ENCODE results near the gene EXOC6. TPM values are rescaled to one million over a fixed set of nuclear protein-coding genes. Genes with fewer than 3 reads are reported as not detected.

EXOC6 gene
- total RNA-seq, 1 donor from 2014 or later, result 9.0 TPM

GRCh38 chr10:93027508-93027907, 179.2 kb downstream of the EXOC6 start:
- DNase-seq (ENCODE audit: extremely low spot score, unreplicated experiment), result no peak
- H3K9me3 Mint-ChIP-seq, result no peaks in the 10 kb centered on the region
- H3K36me3 Mint-ChIP-seq, result peaks cover 8% of the 10 kb centered on the region
- H3K4me1 Mint-ChIP-seq (ENCODE audit: unreplicated experiment), result peaks cover 4% of the 10 kb centered on the region
- TF ChIP-seq CTCF (conservative IDR thresholded peaks at IDR 0.05), result no peak
- H3K27me3 Mint-ChIP-seq, result no peaks in the 10 kb centered on the region
- H3K4me3 Mint-ChIP-seq, result no peak overlapping the region
- H3K27ac Mint-ChIP-seq, result no peak overlapping the region

- no peak overlapping the region for H3K4me3 Mint-ChIP-seq
- TF ChIP-seq CTCF (conservative IDR thresholded peaks at IDR 0.05), result no peak
- H3K36me3 Mint-ChIP-seq, result peaks cover 8% of the 10 kb centered on the region
- no peaks in the 10 kb centered on the region for H3K9me3 Mint-ChIP-seq
- H3K27me3 Mint-ChIP-seq, result no peaks in the 10 kb centered on the region
- peaks cover 4% of the 10 kb centered on the region for H3K4me1 Mint-ChIP-seq (ENCODE audit: unreplicated experiment)
- DNase-seq (ENCODE audit: extremely low spot score, unreplicated experiment), result no peak
- no peak overlapping the region for H3K27ac Mint-ChIP-seq
Observed at GRCh38 chr10:93028883-93029282, 180.6 kb downstream of the EXOC6 start.

- Mint-ChIP-seq H3K4me1 (ENCODE audit: unreplicated experiment) (peaks cover 4% of the 10 kb centered on the region), H3K27me3 (no peaks in the 10 kb centered on the region), H3K27ac (no peak overlapping the region), H3K4me3 (no peak overlapping the region), H3K9me3 (no peaks in the 10 kb centered on the region), H3K36me3 (peaks cover 8% of the 10 kb centered on the region)
- DNase-seq (ENCODE audit: extremely low spot score, unreplicated experiment), result no peak
- TF ChIP-seq CTCF (conservative IDR thresholded peaks at IDR 0.05), result no peak
Observed at GRCh38 chr10:93030409-93030808, 182.1 kb downstream of the EXOC6 start.

GRCh38 chr10:93032105-93032808, 183.9 kb downstream of the EXOC6 start:
- no peak for DNase-seq (ENCODE audit: extremely low spot score, unreplicated experiment)
- no peaks in the 10 kb centered on the region for H3K9me3 Mint-ChIP-seq
- H3K27ac Mint-ChIP-seq, result no peak overlapping the region
- H3K36me3 Mint-ChIP-seq, result no peaks in the 10 kb centered on the region
- H3K27me3 Mint-ChIP-seq, result no peaks in the 10 kb centered on the region
- peaks cover 4% of the 10 kb centered on the region for H3K4me1 Mint-ChIP-seq (ENCODE audit: unreplicated experiment)
- no peak for TF ChIP-seq CTCF (conservative IDR thresholded peaks at IDR 0.05)
- no peak overlapping the region for H3K4me3 Mint-ChIP-seq

GRCh38 chr10:93032809-93033137, 184.5 kb downstream of the EXOC6 start:
- H3K4me3 Mint-ChIP-seq, result no peak overlapping the region

More at GRCh38 chr10:93032809-93033137, 184.5 kb downstream of the EXOC6 start:
- Mint-ChIP-seq H3K27me3 (no peaks in the 10 kb centered on the region), H3K4me1 (ENCODE audit: unreplicated experiment) (peaks cover 4% of the 10 kb centered on the region), H3K9me3 (no peaks in the 10 kb centered on the region), H3K27ac (no peak overlapping the region), H3K36me3 (no peaks in the 10 kb centered on the region)
- no peak for DNase-seq (ENCODE audit: extremely low spot score, unreplicated experiment)
- TF ChIP-seq CTCF (conservative IDR thresholded peaks at IDR 0.05), result no peak
